SK-N-SH (cell line): ENCODE results near the gene SEC24B. TPM values are rescaled to one million over a fixed set of nuclear protein-coding genes. Genes with fewer than 3 reads are reported as not detected.

Source experiments
- CTCF ChIA-PET: fragments of 300-600, 350-600 bp; formaldehyde crosslinking; extraction: SDS; loops from one replicate; lab custom pipeline; 2021; lab: Yijun Ruan, JAX
- POLR2A ChIA-PET: fragments of 350-600 bp; sonication (Branson Sonifier 250); formaldehyde crosslinking; extraction: SDS; loops from one replicate; lab custom pipeline; 2020; ENCODE audit warnings: antibody characterized with exemption, inconsistent platforms; lab: Yijun Ruan, JAX
- DNase-seq: peaks from one replicate; pipeline ENCODE4 v3.0.0; 2012
- H2AFZ ChIP-seq: fragments of 200-600 bp; sonication (generic); 2 replicates; pipeline ENCODE4 v1.8.1; 2016; ENCODE audit warnings: antibody characterized with exemption, mild to moderate bottlenecking, low read depth
- H3F3A ChIP-seq: fragments of 200-600 bp; sonication (generic); replicated peaks from 2 replicates; pipeline ENCODE3; 2016; ENCODE audit warnings: antibody characterized with exemption, mild to moderate bottlenecking; ENCODE audit not compliant: insufficient read depth
- H3K27ac ChIP-seq, 2 experiments: fragments of 200-500 bp in 1 of 2; fragments of 200-600 bp in 1 of 2; sonication (Bioruptor generic) in 1 of 2; sonication (generic), shearing (Covaris generic) in 1 of 2; 2 replicates each; pipeline versions ENCODE4 v1.5.1 to v1.6.1; 2014 to 2016; ENCODE audit warnings: low read depth in 2 of 2, inconsistent platforms in 1 of 2, low read length in 1 of 2, mild to moderate bottlenecking in 1 of 2, mixed read lengths in 1 of 2
- H3K27me3 ChIP-seq: fragments of 200-600 bp; sonication (generic), shearing (Covaris generic); 2 replicates; pipeline ENCODE4 v1.6.1; 2016; ENCODE audit warnings: mixed run types; ENCODE audit not compliant: insufficient read depth
- H3K36me3 ChIP-seq, 2 experiments: fragments of 200-500 bp in 1 of 2; fragments of 200-600 bp in 1 of 2; sonication (Bioruptor generic) in 1 of 2; sonication (generic) in 1 of 2; replicated peaks in 1 of 2; 2 replicates each; pipeline versions ENCODE3 to v1.5.1; 2014 to 2016; ENCODE audit warnings: low read length in 1 of 2, mild to moderate bottlenecking in 1 of 2; ENCODE audit not compliant: insufficient read depth in 2 of 2, control insufficient read depth in 1 of 2
- H3K4me1 ChIP-seq, 2 experiments: fragments of 200-500 bp in 1 of 2; fragments of 200-600 bp in 1 of 2; sonication (Bioruptor generic) in 1 of 2; sonication (generic), shearing (Covaris generic) in 1 of 2; 2 replicates each; pipeline versions ENCODE4 v1.5.1 to v1.6.1; 2014 to 2016; ENCODE audit warnings: low read depth in 1 of 2, low read length in 1 of 2, mixed run types in 1 of 2; ENCODE audit not compliant: insufficient read depth in 2 of 2, control insufficient read depth in 1 of 2
- H3K4me2 ChIP-seq: fragments of 200-600 bp; sonication (generic), shearing (Covaris generic); 2 replicates; pipeline ENCODE4 v1.6.1; 2017; ENCODE audit warnings: mixed run types
- H3K4me3 ChIP-seq, 2 experiments: fragments of 200-500 bp in 1 of 2; fragments of 200-600 bp in 1 of 2; sonication (Bioruptor generic) in 1 of 2; sonication (generic), shearing (Covaris generic) in 1 of 2; 2 replicates each; pipeline versions ENCODE4 v1.5.1 to v1.8.1; 2014 to 2016; ENCODE audit warnings: low read depth in 2 of 2, inconsistent platforms in 1 of 2, low read length in 1 of 2, mild to moderate bottlenecking in 1 of 2, mixed read lengths in 1 of 2, moderate library complexity in 1 of 2
- H3K79me2 ChIP-seq: fragments of 200-600 bp; sonication (generic); 2 replicates; pipeline ENCODE4 v1.8.1; 2017; ENCODE audit warnings: mild to moderate bottlenecking; ENCODE audit not compliant: insufficient read depth
- H3K9ac ChIP-seq: fragments of 200-600 bp; sonication (generic); 2 replicates; pipeline ENCODE4 v1.6.1; 2017; ENCODE audit warnings: mixed run types
- H3K9me2 ChIP-seq: fragments of 200-600 bp; sonication (generic); 2 replicates; pipeline ENCODE4 v1.6.1; 2017; ENCODE audit warnings: mixed run types
- H3K9me3 ChIP-seq: fragments of 200-600 bp; sonication (generic); 2 replicates; pipeline ENCODE4 v1.6.1; 2017; ENCODE audit warnings: mixed run types, mild to moderate bottlenecking, moderate library complexity
- H4K20me1 ChIP-seq: fragments of 200-600 bp; sonication (generic); 2 replicates; pipeline ENCODE4 v1.6.1; 2017; ENCODE audit warnings: mild to moderate bottlenecking, mixed run types; ENCODE audit not compliant: insufficient read depth
- ELF1 ChIP-seq: IDR thresholded peaks from 2 replicates; pipeline ENCODE4 v1.4.0; 2012
- EP300 ChIP-seq, 2 experiments: IDR thresholded peaks; 2 replicates each; pipeline versions ENCODE4 v1.4.0 to v1.6.1; 2012; ENCODE audit warnings: borderline replicate concordance in 1 of 2, low read depth in 1 of 2, low read length in 1 of 2
- FOSL2 ChIP-seq: IDR thresholded peaks from 2 replicates; pipeline ENCODE4 v1.4.0; 2012; ENCODE audit warnings: low read depth, mild to moderate bottlenecking, moderate library complexity, borderline replicate concordance
- FOXJ3 ChIP-seq: sonication (generic); formaldehyde crosslinking; IDR thresholded peaks from 2 replicates; pipeline ENCODE4 v1.5.1; 2020; ENCODE audit warnings: mild to moderate bottlenecking, missing genetic modification reagents
- GABPA ChIP-seq: IDR thresholded peaks from 2 replicates; pipeline ENCODE4 v1.4.0; 2012; ENCODE audit warnings: low read depth, mild to moderate bottlenecking
- MEF2A ChIP-seq: IDR thresholded peaks from 2 replicates; pipeline ENCODE4 v1.4.0; 2012; ENCODE audit warnings: low read depth, borderline replicate concordance
- NFIC ChIP-seq: IDR thresholded peaks from 2 replicates; pipeline ENCODE4 v1.4.0; 2012; ENCODE audit warnings: borderline replicate concordance
- RCOR1 ChIP-seq: fragments of 150-350 bp; IDR thresholded peaks from 2 replicates; pipeline ENCODE4 v1.6.1; 2017; ENCODE audit warnings: antibody characterized with exemption, low read length
- RFX5 ChIP-seq: IDR thresholded peaks from 2 replicates; pipeline ENCODE4 v1.6.1; 2012; ENCODE audit warnings: mild to moderate bottlenecking, improper control_type of control experiment, low read length
- RXRA ChIP-seq: IDR thresholded peaks from 2 replicates; pipeline ENCODE4 v1.4.0; 2012; ENCODE audit warnings: low read depth, mild to moderate bottlenecking, borderline replicate concordance
- TAF1 ChIP-seq: IDR thresholded peaks from 2 replicates; pipeline ENCODE4 v1.6.1; 2012; ENCODE audit warnings: low read depth, mild to moderate bottlenecking, low read length, moderate library complexity, borderline replicate concordance
- TCF12 ChIP-seq: IDR thresholded peaks from 2 replicates; pipeline ENCODE4 v1.4.0; 2012
- USF1 ChIP-seq: IDR thresholded peaks from 2 replicates; pipeline ENCODE4 v1.4.0; 2012; ENCODE audit warnings: low read depth, borderline replicate concordance
- YY1 ChIP-seq: IDR thresholded peaks from 2 replicates; pipeline ENCODE4 v1.4.0; 2012; ENCODE audit warnings: low read depth, mild to moderate bottlenecking
- WGBS: methylation state at CpG from one replicate; pipeline ENCODE4 v1.1.6; 2017; ENCODE audit warnings: low lambda C conversion rate; 5-methylcytosine and 5-hydroxymethylcytosine counted together
- polyA plus RNA-seq, 3 experiments: library from polyadenylated mRNA; depleted of rRNA; stranded (reverse); fragments of >200 nt; gene quantifications; 2 replicates each; pipeline ENCODE4 v1.2.3, GENCODE V29; 2012
- TF ChIP-seq, protein P1 (sequence below): fragments of 200-600 bp; sonication (generic); IDR thresholded peaks from 2 replicates; pipeline ENCODE4 v1.6.1; 2017; ENCODE audit warnings: antibody characterized with exemption, mild to moderate bottlenecking, moderate library complexity
- TF ChIP-seq, protein P2 (sequence below): fragments of 150-350 bp; IDR thresholded peaks from 2 replicates; pipeline ENCODE4 v1.6.1; 2016; ENCODE audit warnings: mild to moderate bottlenecking, low read depth, low read length
- TF ChIP-seq, protein P3 (sequence below): IDR thresholded peaks from 2 replicates; pipeline ENCODE4 v1.4.0; 2012; ENCODE audit warnings: low read depth
- TF ChIP-seq, protein P4 (sequence below): IDR thresholded peaks from 2 replicates; pipeline ENCODE4 v1.4.0; 2012; ENCODE audit warnings: low read depth, borderline replicate concordance
- TF ChIP-seq, protein P5 (sequence below): IDR thresholded peaks from 2 replicates; pipeline ENCODE4; 2012
- TF ChIP-seq, protein P6 (sequence below): fragments of 150-350 bp; IDR thresholded peaks from 2 replicates; pipeline ENCODE4 v1.6.1; 2017; ENCODE audit warnings: antibody characterized with exemption, low read length, low read depth, borderline replicate concordance

The SEC24B gene
- polyA plus RNA-seq, 1 of the 3 experiments (the other 2 are of a cell fraction): 23.0 TPM

DNA sequence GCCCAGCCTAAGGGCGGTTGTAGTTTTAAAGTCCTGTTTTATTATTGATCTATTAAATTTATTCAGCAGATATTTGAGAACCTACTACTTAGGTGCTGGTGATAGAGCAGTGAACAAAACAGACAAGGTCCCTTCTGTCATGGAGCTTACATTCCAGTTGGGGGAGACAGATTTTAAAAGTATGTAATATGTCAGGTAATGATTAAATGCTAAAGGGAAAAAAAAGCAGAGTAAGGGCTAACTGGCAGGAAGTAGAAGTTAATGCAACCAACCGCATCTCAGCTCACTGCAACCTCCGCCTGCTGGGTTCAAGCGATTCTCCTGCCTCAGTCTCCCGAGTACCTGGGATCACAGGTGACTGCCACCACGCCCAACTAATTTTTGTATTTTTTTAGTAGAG, 118.6 kb downstream of the SEC24B start (continued):
- TF ChIP-seq, protein P1, sequence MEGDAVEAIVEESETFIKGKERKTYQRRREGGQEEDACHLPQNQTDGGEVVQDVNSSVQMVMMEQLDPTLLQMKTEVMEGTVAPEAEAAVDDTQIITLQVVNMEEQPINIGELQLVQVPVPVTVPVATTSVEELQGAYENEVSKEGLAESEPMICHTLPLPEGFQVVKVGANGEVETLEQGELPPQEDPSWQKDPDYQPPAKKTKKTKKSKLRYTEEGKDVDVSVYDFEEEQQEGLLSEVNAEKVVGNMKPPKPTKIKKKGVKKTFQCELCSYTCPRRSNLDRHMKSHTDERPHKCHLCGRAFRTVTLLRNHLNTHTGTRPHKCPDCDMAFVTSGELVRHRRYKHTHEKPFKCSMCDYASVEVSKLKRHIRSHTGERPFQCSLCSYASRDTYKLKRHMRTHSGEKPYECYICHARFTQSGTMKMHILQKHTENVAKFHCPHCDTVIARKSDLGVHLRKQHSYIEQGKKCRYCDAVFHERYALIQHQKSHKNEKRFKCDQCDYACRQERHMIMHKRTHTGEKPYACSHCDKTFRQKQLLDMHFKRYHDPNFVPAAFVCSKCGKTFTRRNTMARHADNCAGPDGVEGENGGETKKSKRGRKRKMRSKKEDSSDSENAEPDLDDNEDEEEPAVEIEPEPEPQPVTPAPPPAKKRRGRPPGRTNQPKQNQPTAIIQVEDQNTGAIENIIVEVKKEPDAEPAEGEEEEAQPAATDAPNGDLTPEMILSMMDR: no peak
- no peak for TF ChIP-seq TCF12

- H3K79me2 ChIP-seq: no peaks in the 10 kb centered on the region
- no peaks in the 10 kb centered on the region for H4K20me1 ChIP-seq
- H3K27ac ChIP-seq: no peak overlapping the region
- no peak overlapping the region for H3K4me2 ChIP-seq
- H3K9me3 ChIP-seq: no peaks in the 10 kb centered on the region
- H3K4me3 ChIP-seq: no peak overlapping the region
- TF ChIP-seq YY1 (no peak), GABPA (no peak), TCF12 (no peak), USF1 (no peak), FOXJ3 (CRISPR knock-in tag) (no peak), RCOR1 (no peak), RXRA (no peak), TAF1 (no peak), NFIC (no peak), FOSL2 (no peak), MEF2A (no peak), RFX5 (no peak), ELF1 (no peak), EP300 (IDR thresholded peaks at IDR 0.05; ENCODE audit: borderline replicate concordance in 1 of 2, low read depth in 1 of 2, low read length in 1 of 2) (no peak)
- TF ChIP-seq, protein P2, sequence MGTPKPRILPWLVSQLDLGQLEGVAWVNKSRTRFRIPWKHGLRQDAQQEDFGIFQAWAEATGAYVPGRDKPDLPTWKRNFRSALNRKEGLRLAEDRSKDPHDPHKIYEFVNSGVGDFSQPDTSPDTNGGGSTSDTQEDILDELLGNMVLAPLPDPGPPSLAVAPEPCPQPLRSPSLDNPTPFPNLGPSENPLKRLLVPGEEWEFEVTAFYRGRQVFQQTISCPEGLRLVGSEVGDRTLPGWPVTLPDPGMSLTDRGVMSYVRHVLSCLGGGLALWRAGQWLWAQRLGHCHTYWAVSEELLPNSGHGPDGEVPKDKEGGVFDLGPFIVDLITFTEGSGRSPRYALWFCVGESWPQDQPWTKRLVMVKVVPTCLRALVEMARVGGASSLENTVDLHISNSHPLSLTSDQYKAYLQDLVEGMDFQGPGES: no peak
- TF ChIP-seq, protein P3, sequence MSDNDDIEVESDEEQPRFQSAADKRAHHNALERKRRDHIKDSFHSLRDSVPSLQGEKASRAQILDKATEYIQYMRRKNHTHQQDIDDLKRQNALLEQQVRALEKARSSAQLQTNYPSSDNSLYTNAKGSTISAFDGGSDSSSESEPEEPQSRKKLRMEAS: no peak
- TF ChIP-seq, protein P4, sequence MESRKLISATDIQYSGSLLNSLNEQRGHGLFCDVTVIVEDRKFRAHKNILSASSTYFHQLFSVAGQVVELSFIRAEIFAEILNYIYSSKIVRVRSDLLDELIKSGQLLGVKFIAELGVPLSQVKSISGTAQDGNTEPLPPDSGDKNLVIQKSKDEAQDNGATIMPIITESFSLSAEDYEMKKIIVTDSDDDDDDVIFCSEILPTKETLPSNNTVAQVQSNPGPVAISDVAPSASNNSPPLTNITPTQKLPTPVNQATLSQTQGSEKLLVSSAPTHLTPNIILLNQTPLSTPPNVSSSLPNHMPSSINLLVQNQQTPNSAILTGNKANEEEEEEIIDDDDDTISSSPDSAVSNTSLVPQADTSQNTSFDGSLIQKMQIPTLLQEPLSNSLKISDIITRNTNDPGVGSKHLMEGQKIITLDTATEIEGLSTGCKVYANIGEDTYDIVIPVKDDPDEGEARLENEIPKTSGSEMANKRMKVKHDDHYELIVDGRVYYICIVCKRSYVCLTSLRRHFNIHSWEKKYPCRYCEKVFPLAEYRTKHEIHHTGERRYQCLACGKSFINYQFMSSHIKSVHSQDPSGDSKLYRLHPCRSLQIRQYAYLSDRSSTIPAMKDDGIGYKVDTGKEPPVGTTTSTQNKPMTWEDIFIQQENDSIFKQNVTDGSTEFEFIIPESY: no peak
- TF ChIP-seq, protein P1: no peak
- TF ChIP-seq, protein P5, sequence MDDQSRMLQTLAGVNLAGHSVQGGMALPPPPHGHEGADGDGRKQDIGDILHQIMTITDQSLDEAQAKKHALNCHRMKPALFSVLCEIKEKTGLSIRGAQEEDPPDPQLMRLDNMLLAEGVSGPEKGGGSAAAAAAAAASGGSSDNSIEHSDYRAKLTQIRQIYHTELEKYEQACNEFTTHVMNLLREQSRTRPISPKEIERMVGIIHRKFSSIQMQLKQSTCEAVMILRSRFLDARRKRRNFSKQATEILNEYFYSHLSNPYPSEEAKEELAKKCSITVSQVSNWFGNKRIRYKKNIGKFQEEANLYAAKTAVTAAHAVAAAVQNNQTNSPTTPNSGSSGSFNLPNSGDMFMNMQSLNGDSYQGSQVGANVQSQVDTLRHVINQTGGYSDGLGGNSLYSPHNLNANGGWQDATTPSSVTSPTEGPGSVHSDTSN: no peak
- TF ChIP-seq, protein P6, sequence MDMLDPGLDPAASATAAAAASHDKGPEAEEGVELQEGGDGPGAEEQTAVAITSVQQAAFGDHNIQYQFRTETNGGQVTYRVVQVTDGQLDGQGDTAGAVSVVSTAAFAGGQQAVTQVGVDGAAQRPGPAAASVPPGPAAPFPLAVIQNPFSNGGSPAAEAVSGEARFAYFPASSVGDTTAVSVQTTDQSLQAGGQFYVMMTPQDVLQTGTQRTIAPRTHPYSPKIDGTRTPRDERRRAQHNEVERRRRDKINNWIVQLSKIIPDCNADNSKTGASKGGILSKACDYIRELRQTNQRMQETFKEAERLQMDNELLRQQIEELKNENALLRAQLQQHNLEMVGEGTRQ: no peak
- H3K9ac ChIP-seq: no peak overlapping the region
- no peak overlapping the region for H2AFZ ChIP-seq
- DNase-seq: no peak
- 100% methylated on average over 2 of the region's 2 CpGs for WGBS
- ChIA-PET CTCF (interaction anchor here (1.0 kb wide), 1 partner anchor 130 kb away, joined by 3 read pairs; no protein-coding TSS in a partner anchor), POLR2A (no interaction called here)
- peaks cover 0 to 6% of the 10 kb centered on the region in 2 experiments for H3K36me3 ChIP-seq
- H3F3A ChIP-seq: no peaks in the 10 kb centered on the region
- no peaks in the 10 kb centered on the region; a peak in 1 of 4 replicates for H3K4me1 ChIP-seq
- H3K27me3 ChIP-seq: no peaks in the 10 kb centered on the region
- H3K9me2 ChIP-seq: no peaks in the 10 kb centered on the region
Observed at GRCh38 chr4:109553130-109553529, 119.5 kb downstream of the SEC24B start.
